Tibial artery (tissue), 4 donors: Measurements from ENCODE around the gene GXYLT1.

Experiments used
- DNase-seq, 2 donors: peaks; one replicate each; pipeline ENCODE4 v3.0.0-alpha.2; 2019
- H3K27ac ChIP-seq, 2 donors: fragments of 200-600 bp; sonication (generic) in 1 of 2; 1 replicate in 1 of 2; 2 replicates in 1 of 2; pipeline ENCODE4 v1.5.1; 2018 to 2019; ENCODE audit warnings: mild to moderate bottlenecking in 1 of 2
- H3K27me3 ChIP-seq, 2 donors: fragments of 200-600 bp; sonication (generic) in 1 of 2; one replicate each; pipeline versions ENCODE4 v1.5.1 to v1.6.0; 2016 to 2019
- H3K36me3 ChIP-seq, 3 donors: fragments of 200-600 bp; sonication (generic) in 2 of 3; one replicate each; pipeline ENCODE4 v1.5.1; 2016 to 2019; ENCODE audit warnings: mild to moderate bottlenecking in 2 of 3
- H3K4me1 ChIP-seq, 4 donors: fragments of 200-600 bp; sonication (generic) in 2 of 4; 1 replicate in 3 of 4; 2 replicates in 1 of 4; pipeline ENCODE4 v1.5.1; 2016 to 2019
- H3K4me3 ChIP-seq, 2 donors: fragments of 200-600 bp; sonication (generic) in 1 of 2; 1 replicate in 1 of 2; 2 replicates in 1 of 2; pipeline ENCODE4 v1.5.1; 2018 to 2019; ENCODE audit warnings: mild to moderate bottlenecking in 2 of 2
- H3K9me3 ChIP-seq, 3 donors: fragments of 200-600 bp; sonication (generic) in 1 of 3; one replicate each; pipeline ENCODE4 v1.5.1; 2016 to 2019
- CTCF ChIP-seq, 2 experiments: fragments of 200-600 bp in 1 of 2; fragments of 450-650 bp in 1 of 2; IDR thresholded peaks; one replicate each; pipeline ENCODE4 v1.5.1; 2017 to 2019; ENCODE audit warnings: antibody characterized with exemption in 2 of 2, mild to moderate bottlenecking in 1 of 2, moderate library complexity in 1 of 2
- intact Hi-C: fragments of 100-400 bp; cut with DNase I; formaldehyde crosslinking; loops from one replicate; pipeline ENCODE4 v1.15.0; 2023; ENCODE audit warnings: low total_unique reads

The GXYLT1 gene

GRCh38 chr12:42085594-42085993, 59.1 kb downstream of the GXYLT1 start:
- no peaks in the 10 kb centered on the region for H3K27me3 ChIP-seq
- no peak for TF ChIP-seq CTCF (IDR thresholded peaks at IDR 0.05)
- no peaks in the 10 kb centered on the region for H3K9me3 ChIP-seq
- peaks cover 0 to 14% (median 0%) of the 10 kb centered on the region in 3 donors for H3K36me3 ChIP-seq
- no peak overlapping the region for H3K27ac ChIP-seq
- peaks cover 0 to 2% (median 0%) of the 10 kb centered on the region in 4 donors for H3K4me1 ChIP-seq
- intact Hi-C loops = no loop called here
- H3K4me3 ChIP-seq = no peak overlapping the region
- DNase-seq = no peak

- Histone ChIP-seq H3K36me3 (peaks cover 0 to 14% (median 0%) of the 10 kb centered on the region in 3 donors), H3K4me3 (no peak overlapping the region), H3K27me3 (no peaks in the 10 kb centered on the region), H3K27ac (no peak overlapping the region), H3K4me1 (no peaks in the 10 kb centered on the region), H3K9me3 (no peaks in the 10 kb centered on the region)
- intact Hi-C loops = no loop called here
- TF ChIP-seq CTCF (IDR thresholded peaks at IDR 0.05) = no peak
- no peak for DNase-seq
These were observed 60.2 kb downstream of the GXYLT1 start for GRCh38 chr12:42084522-42084921.

GRCh38 chr12:42076976-42077375, 67.7 kb downstream of the GXYLT1 start:
- TF ChIP-seq CTCF (IDR thresholded peaks at IDR 0.05) = no peak
- no peak overlapping the region for H3K27ac ChIP-seq
- DNase-seq = no peak
- no peaks in the 10 kb centered on the region for H3K27me3 ChIP-seq
- H3K4me1 ChIP-seq = no peaks in the 10 kb centered on the region
- peaks cover 0 to 4% (median 0%) of the 10 kb centered on the region in 3 donors for H3K36me3 ChIP-seq
- intact Hi-C loops = no loop called here
- H3K9me3 ChIP-seq = no peaks in the 10 kb centered on the region
- H3K4me3 ChIP-seq = no peak overlapping the region

- Histone ChIP-seq H3K4me3 (no peak overlapping the region), H3K4me1 (peaks cover 0 to 7% (median 0%) of the 10 kb centered on the region in 4 donors), H3K27me3 (no peaks in the 10 kb centered on the region), H3K27ac (no peak overlapping the region), H3K9me3 (no peaks in the 10 kb centered on the region), H3K36me3 (no peaks in the 10 kb centered on the region)
- TF ChIP-seq CTCF (IDR thresholded peaks at IDR 0.05) = no peak
- intact Hi-C loops = no loop called here
- no peak for DNase-seq
These were observed 74.6 kb downstream of the GXYLT1 start for GRCh38 chr12:42070036-42070435.

GRCh38 chr12:42059127-42059526, 85.5 kb downstream of the GXYLT1 start:
- intact Hi-C loops = no loop called here
- Histone ChIP-seq H3K9me3 (peaks cover 0 to 4% (median 4%) of the 10 kb centered on the region in 3 donors), H3K27ac (no peak overlapping the region), H3K27me3 (no peaks in the 10 kb centered on the region), H3K4me1 (no peaks in the 10 kb centered on the region), H3K4me3 (no peak overlapping the region), H3K36me3 (no peaks in the 10 kb centered on the region)
- no peak for DNase-seq
- no peak for TF ChIP-seq CTCF (IDR thresholded peaks at IDR 0.05)

- Histone ChIP-seq H3K4me3 (no peak overlapping the region), H3K27me3 (no peaks in the 10 kb centered on the region), H3K36me3 (no peaks in the 10 kb centered on the region), H3K4me1 (no peaks in the 10 kb centered on the region), H3K9me3 (peaks cover 0 to 4% (median 4%) of the 10 kb centered on the region in 3 donors), H3K27ac (no peak overlapping the region)
- DNase-seq = no peak
- TF ChIP-seq CTCF (IDR thresholded peaks at IDR 0.05) = no peak
- intact Hi-C loops = no loop called here
These were observed 88.5 kb downstream of the GXYLT1 start for GRCh38 chr12:42056130-42056529.
